GM19099 (cell line): Measurements from ENCODE around the gene RIPK4.

Experiments used
- POLR2A ChIP-seq: IDR thresholded peaks from 3 replicates; pipeline ENCODE4 v1.6.1; 2011; ENCODE audit warnings: low read depth; ENCODE audit not compliant: insufficient read length; ENCODE audit errors: extremely low read depth

The RIPK4 gene

GRCh38 chr21:41727784-41728763 is 38.8 kb downstream of the RIPK4 start:
- TF ChIP-seq POLR2A = no peak

- TF ChIP-seq POLR2A = no peak
Measured at GRCh38 chr21:41726970-41727783, 39.7 kb downstream of the RIPK4 start.

- no peak for TF ChIP-seq POLR2A
Measured at GRCh38 chr21:41726630-41726969, 40.3 kb downstream of the RIPK4 start.

- no peak for TF ChIP-seq POLR2A
Measured at GRCh38 chr21:41726058-41726558, 40.7 kb downstream of the RIPK4 start.

- no peak for TF ChIP-seq POLR2A
Measured at GRCh38 chr21:41725421-41726031, 41.3 kb downstream of the RIPK4 start.

GRCh38 chr21:41722052-41723018 is 44.5 kb downstream of the RIPK4 start:
- no peak for TF ChIP-seq POLR2A

GRCh38 chr21:41720250-41720649 is 46.6 kb downstream of the RIPK4 start:
- no peak for TF ChIP-seq POLR2A

- no peak for TF ChIP-seq POLR2A
Measured at GRCh38 chr21:41719691-41720090, 47.2 kb downstream of the RIPK4 start.

GRCh38 chr21:41717573-41718330 is 49.1 kb downstream of the RIPK4 start:
- no peak for TF ChIP-seq POLR2A

GRCh38 chr21:41716751-41717150 is 50.1 kb downstream of the RIPK4 start:
- no peak for TF ChIP-seq POLR2A

GRCh38 chr21:41715649-41716281 is 51.1 kb downstream of the RIPK4 start:
- TF ChIP-seq POLR2A = no peak

- no peak for TF ChIP-seq POLR2A
Measured at GRCh38 chr21:41713495-41714281, 53.2 kb downstream of the RIPK4 start.
